Colonic mucosa (tissue), 4 donors: ENCODE measurements around the gene ELMO1. TPM values are rescaled to one million over a fixed set of nuclear protein-coding genes. Genes with fewer than 3 reads are reported as not detected.
A peak's percentile ranks its signal among the peaks of the same experiment; 100 is the strongest.

ENCODE experiments used
- DNase-seq: peaks from one replicate; pipeline ENCODE4 v3.0.0-alpha.2; 2020
- H3K27ac ChIP-seq: fragments of 200-600 bp; one replicate; pipeline ENCODE4 v1.8.0; 2021
- H3K27me3 ChIP-seq: fragments of 200-600 bp; one replicate; pipeline ENCODE4 v1.8.0; 2021
- H3K36me3 ChIP-seq: fragments of 200-600 bp; one replicate; pipeline ENCODE4 v1.8.0; 2021
- H3K4me1 ChIP-seq: fragments of 200-600 bp; one replicate; pipeline ENCODE4 v1.8.0; 2021; ENCODE audit warnings: mild to moderate bottlenecking
- H3K4me3 ChIP-seq: fragments of 200-600 bp; one replicate; pipeline ENCODE4 v1.8.0; 2021
- H3K9ac ChIP-seq, 2 donors: one replicate each; pipeline ENCODE4 v1.7.0; 2013; ENCODE audit warnings: control low read depth in 2 of 2, low read depth in 2 of 2, low read length in 2 of 2
- H3K9me3 ChIP-seq: fragments of 200-600 bp; one replicate; pipeline ENCODE4 v1.8.0; 2021
- CTCF ChIP-seq: fragments of 200-600 bp; IDR thresholded peaks from one replicate; pipeline ENCODE4 v1.8.0; 2022; ENCODE audit warnings: antibody characterized with exemption, mild to moderate bottlenecking
- intact Hi-C: fragments of 100-400 bp; cut with DNase I; formaldehyde crosslinking; loops from one replicate; pipeline ENCODE4 v1.14.1; 2022
- total RNA-seq, 2 donors: library from RNA; stranded (reverse); fragmentation: NEBNext Ultra II Directional in 1 of 2; extraction: Animal tissue kit (Norgen Biotek cat#: 25700) in 1 of 2; gene quantifications; one replicate each; pipeline ENCODE4 v1.2.1, GENCODE V29; 2021
- donor health status: healthy.
- donor health status: DM: no; HTN: no; CAD: no.
- donor health status: DM: no; HTN: no; CAD: no.

Gene ELMO1
- total RNA-seq, 2 donors from 2014 or later, result 4.2 to 4.7 TPM

- intact Hi-C loops, result no loop called here
- no peaks in the 10 kb centered on the region for H3K36me3 ChIP-seq
- H3K4me3 ChIP-seq, result no peak overlapping the region
- H3K4me1 ChIP-seq, result no peaks in the 10 kb centered on the region
- TF ChIP-seq CTCF, result no peak
- H3K9ac ChIP-seq, result no peak overlapping the region
- H3K27ac ChIP-seq, result no peak overlapping the region
- no peaks in the 10 kb centered on the region for H3K9me3 ChIP-seq
- DNase-seq, result no peak
- no peaks in the 10 kb centered on the region for H3K27me3 ChIP-seq
Measured at GRCh38 chr7:37061849-37062559, 386.7 kb downstream of the ELMO1 start.

- Histone ChIP-seq H3K27me3 (no peaks in the 10 kb centered on the region), H3K4me1 (no peaks in the 10 kb centered on the region), H3K36me3 (no peaks in the 10 kb centered on the region), H3K27ac (no peak overlapping the region), H3K4me3 (no peak overlapping the region), H3K9ac (no peak overlapping the region), H3K9me3 (no peaks in the 10 kb centered on the region)
- TF ChIP-seq CTCF, result no peak
- no peak for DNase-seq
- intact Hi-C loops, result no loop called here
Measured at GRCh38 chr7:37056234-37056912, 392.3 kb downstream of the ELMO1 start.

GRCh38 chr7:37054624-37055241, 393.9 kb downstream of the ELMO1 start:
- TF ChIP-seq CTCF, result no peak
- no peaks in the 10 kb centered on the region for H3K4me1 ChIP-seq
- no peak for DNase-seq
- H3K4me3 ChIP-seq, result no peak overlapping the region
- H3K27me3 ChIP-seq, result no peaks in the 10 kb centered on the region
- no peaks in the 10 kb centered on the region for H3K36me3 ChIP-seq
- intact Hi-C loops, result no loop called here
- no peak overlapping the region for H3K9ac ChIP-seq
- H3K9me3 ChIP-seq, result no peaks in the 10 kb centered on the region
- H3K27ac ChIP-seq, result no peak overlapping the region

GRCh38 chr7:37052705-37053104, 396.0 kb downstream of the ELMO1 start:
- H3K27me3 ChIP-seq, result no peaks in the 10 kb centered on the region
- no peaks in the 10 kb centered on the region for H3K4me1 ChIP-seq
- intact Hi-C loops, result no loop called here
- H3K36me3 ChIP-seq, result no peaks in the 10 kb centered on the region
- no peak overlapping the region for H3K9ac ChIP-seq
- peak; percentile 20 for DNase-seq
- H3K9me3 ChIP-seq, result no peaks in the 10 kb centered on the region
- H3K27ac ChIP-seq, result no peak overlapping the region
- no peak overlapping the region for H3K4me3 ChIP-seq
- no peak for TF ChIP-seq CTCF

GRCh38 chr7:37050801-37051200, 397.9 kb downstream of the ELMO1 start:
- no peaks in the 10 kb centered on the region for H3K27me3 ChIP-seq
- no peaks in the 10 kb centered on the region for H3K9me3 ChIP-seq
- intact Hi-C loops, result no loop called here
- no peak overlapping the region for H3K4me3 ChIP-seq
- TF ChIP-seq CTCF, result no peak
- H3K9ac ChIP-seq, result no peak overlapping the region
- H3K27ac ChIP-seq, result no peak overlapping the region
- DNase-seq, result no peak
- no peaks in the 10 kb centered on the region for H3K4me1 ChIP-seq
- H3K36me3 ChIP-seq, result no peaks in the 10 kb centered on the region
